Gastrocnemius medialis (tissue), 4 donors: Measurements from ENCODE around the gene PSMD11. TPM values are rescaled to one million over a fixed set of nuclear protein-coding genes. Genes with fewer than 3 reads are reported as not detected.

ENCODE experiments used
- ATAC-seq, 2 donors: fragments of 150-250 bp; one replicate each; pipeline ENCODE4 v1.9.1; 2016
- DNase-seq, 2 donors: peaks; one replicate each; pipeline ENCODE4 v3.0.0-alpha.2; 2019
- H3K27ac ChIP-seq, 4 donors: fragments of 200-600 bp; sonication (generic); 1 replicate in 1 of 4; 2 replicates in 3 of 4; pipeline ENCODE4 v1.5.1; 2016 to 2018; ENCODE audit warnings: mild to moderate bottlenecking in 2 of 4, moderate library complexity in 1 of 4
- H3K27me3 ChIP-seq, 3 donors: fragments of 200-600 bp; sonication (generic) in 2 of 3; 1 replicate in 1 of 3; 2 replicates in 2 of 3; pipeline versions ENCODE4 v1.5.1 to v1.6.0; 2016 to 2019; ENCODE audit warnings: mild to moderate bottlenecking in 1 of 3, moderate library complexity in 1 of 3
- H3K36me3 ChIP-seq, 2 donors: fragments of 200-600 bp; sonication (generic) in 1 of 2; one replicate each; pipeline ENCODE4 v1.5.1; 2017 to 2018
- H3K4me1 ChIP-seq, 2 donors: fragments of 200-600 bp; sonication (generic) in 1 of 2; one replicate each; pipeline ENCODE4 v1.5.1; 2016 to 2017; ENCODE audit warnings: mild to moderate bottlenecking in 2 of 2
- H3K4me3 ChIP-seq, 4 donors: fragments of 200-600 bp; sonication (generic) in 3 of 4; 1 replicate in 1 of 4; 2 replicates in 3 of 4; pipeline ENCODE4 v1.5.1; 2016 to 2019; ENCODE audit warnings: mild to moderate bottlenecking in 2 of 4
- H3K9me3 ChIP-seq, 3 donors: fragments of 200-600 bp; sonication (generic) in 2 of 3; 1 replicate in 1 of 3; 2 replicates in 2 of 3; pipeline ENCODE4 v1.5.1; 2016 to 2019
- POLR2A ChIP-seq, 2 donors: fragments of 450-650 bp; IDR thresholded peaks; one replicate each; pipeline ENCODE4 v1.6.1; 2017; ENCODE audit warnings: antibody characterized with exemption in 2 of 2, mild to moderate bottlenecking in 2 of 2, moderate library complexity in 2 of 2
- in situ Hi-C, 4 donors: fragments of 200-750 bp; cut with MboI; loops; one replicate each; pipeline versions ENCODE4 v1.15.0 to v1.8.0; 2017; ENCODE audit warnings: low sequenced_read_pairs in 4 of 4
- intact Hi-C: fragments of 100-400 bp; cut with DNase I; formaldehyde crosslinking; loops from one replicate; pipeline ENCODE4 v1.15.1; 2023; ENCODE audit warnings: low total_unique reads
- total RNA-seq, 4 donors: library from RNA; depleted of rRNA; stranded (reverse); fragments of >200 nt; gene quantifications; one replicate each; pipeline versions ENCODE4 v1.1.0 to v1.2.3, GENCODE V29; 2016
- TF ChIP-seq, protein P1 (sequence below), 5 experiments: fragments of 450-650 bp in 3 of 5; fragments of 200-600 bp in 2 of 5; sonication (generic) in 2 of 5; IDR thresholded peaks in 4 of 5; conservative IDR thresholded peaks in 1 of 5; 1 replicate in 4 of 5; 2 replicates in 1 of 5; pipeline ENCODE4 v1.5.1; 2016 to 2019; ENCODE audit warnings: antibody characterized with exemption in 5 of 5, mild to moderate bottlenecking in 3 of 5, moderate library complexity in 3 of 5

PSMD11 gene
- total RNA-seq, 4 donors from 2014 or later: 81.7 to 215 (median 191) TPM

DNA sequence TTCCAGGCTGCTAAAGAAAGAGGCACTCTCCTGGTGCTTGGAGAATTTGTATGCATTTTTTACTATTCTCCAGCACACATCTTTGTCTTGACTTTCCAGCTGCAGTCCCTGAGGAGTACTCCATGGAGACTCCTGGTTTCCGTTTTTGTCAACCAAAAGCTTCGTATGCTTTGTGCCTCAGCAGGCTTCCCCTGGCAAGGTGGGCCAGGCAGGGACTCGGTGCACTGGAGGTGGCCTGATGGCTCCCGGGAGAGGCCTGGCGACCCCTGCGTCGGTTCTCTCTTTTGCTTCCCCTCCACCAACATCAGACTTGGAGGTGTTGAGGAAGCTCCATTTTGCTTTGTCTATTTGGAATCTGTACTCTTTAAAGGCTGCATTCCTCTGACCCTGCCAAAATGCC, 66.2 kb downstream of the PSMD11 start:
- in situ Hi-C loops: no loop called here
- intact Hi-C loops: no loop called here

GRCh38 chr17:32512328-32512727, 68.0 kb downstream of the PSMD11 start:
- TF ChIP-seq, protein P1, sequence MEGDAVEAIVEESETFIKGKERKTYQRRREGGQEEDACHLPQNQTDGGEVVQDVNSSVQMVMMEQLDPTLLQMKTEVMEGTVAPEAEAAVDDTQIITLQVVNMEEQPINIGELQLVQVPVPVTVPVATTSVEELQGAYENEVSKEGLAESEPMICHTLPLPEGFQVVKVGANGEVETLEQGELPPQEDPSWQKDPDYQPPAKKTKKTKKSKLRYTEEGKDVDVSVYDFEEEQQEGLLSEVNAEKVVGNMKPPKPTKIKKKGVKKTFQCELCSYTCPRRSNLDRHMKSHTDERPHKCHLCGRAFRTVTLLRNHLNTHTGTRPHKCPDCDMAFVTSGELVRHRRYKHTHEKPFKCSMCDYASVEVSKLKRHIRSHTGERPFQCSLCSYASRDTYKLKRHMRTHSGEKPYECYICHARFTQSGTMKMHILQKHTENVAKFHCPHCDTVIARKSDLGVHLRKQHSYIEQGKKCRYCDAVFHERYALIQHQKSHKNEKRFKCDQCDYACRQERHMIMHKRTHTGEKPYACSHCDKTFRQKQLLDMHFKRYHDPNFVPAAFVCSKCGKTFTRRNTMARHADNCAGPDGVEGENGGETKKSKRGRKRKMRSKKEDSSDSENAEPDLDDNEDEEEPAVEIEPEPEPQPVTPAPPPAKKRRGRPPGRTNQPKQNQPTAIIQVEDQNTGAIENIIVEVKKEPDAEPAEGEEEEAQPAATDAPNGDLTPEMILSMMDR (IDR thresholded peaks at IDR 0.05 in 4 of 5, conservative IDR thresholded peaks at IDR 0.05 in 1 of 5): no peak
- no peak for TF ChIP-seq POLR2A (IDR thresholded peaks at IDR 0.05)
- no peak for ATAC-seq
- Histone ChIP-seq H3K36me3 (no peaks in the 10 kb centered on the region), H3K27me3 (no peaks in the 10 kb centered on the region), H3K4me3 (no peak overlapping the region), H3K9me3 (no peaks in the 10 kb centered on the region), H3K27ac (no peak overlapping the region), H3K4me1 (peaks cover 15 to 21% of the 10 kb centered on the region in 2 donors)
- no peak for DNase-seq
- intact Hi-C loops (no loop called here), in situ Hi-C loops (no loop called here)

More for the DNA sequence above, 66.2 kb downstream of the PSMD11 start:
- Histone ChIP-seq H3K36me3 (no peaks in the 10 kb centered on the region), H3K4me3 (no peak overlapping the region), H3K4me1 (peaks cover 2 to 11% of the 10 kb centered on the region in 2 donors), H3K9me3 (no peaks in the 10 kb centered on the region), H3K27ac (no peak overlapping the region), H3K27me3 (no peaks in the 10 kb centered on the region)
- DNase-seq (no peak), ATAC-seq (no peak)
- TF ChIP-seq, protein P1 (IDR thresholded peaks at IDR 0.05 in 4 of 5, conservative IDR thresholded peaks at IDR 0.05 in 1 of 5): no peak
- no peak for TF ChIP-seq POLR2A (IDR thresholded peaks at IDR 0.05)

DNA sequence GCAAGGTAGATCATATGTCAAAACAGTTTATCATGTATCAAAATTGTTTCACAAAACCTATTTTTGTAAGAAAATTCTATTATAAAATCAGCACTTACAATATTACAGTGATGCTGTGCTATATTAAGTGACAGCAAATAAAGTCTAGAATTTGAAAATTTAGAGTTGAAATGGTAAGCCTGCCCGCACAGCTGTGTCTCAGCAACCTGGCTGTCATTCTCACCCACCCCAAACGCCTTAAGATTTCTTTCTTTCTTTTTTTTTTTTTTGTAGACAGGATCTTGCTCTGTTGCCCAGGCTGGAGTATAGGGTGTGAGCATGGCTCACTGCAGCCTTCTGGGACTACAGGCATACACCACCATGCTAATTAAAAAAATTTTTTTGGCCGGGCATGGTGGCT, 69.3 kb downstream of the PSMD11 start:
- ATAC-seq: no peak
- no peaks in the 10 kb centered on the region for H3K27me3 ChIP-seq
- H3K4me3 ChIP-seq: no peak overlapping the region
- peaks cover 15 to 21% of the 10 kb centered on the region in 2 donors for H3K4me1 ChIP-seq
- intact Hi-C loops (no loop called here), in situ Hi-C loops (no loop called here)
- TF ChIP-seq, protein P1 (IDR thresholded peaks at IDR 0.05 in 4 of 5, conservative IDR thresholded peaks at IDR 0.05 in 1 of 5): no peak
- TF ChIP-seq POLR2A (IDR thresholded peaks at IDR 0.05): no peak
- no peaks in the 10 kb centered on the region for H3K9me3 ChIP-seq
- no peak overlapping the region for H3K27ac ChIP-seq
- DNase-seq: no peak
- H3K36me3 ChIP-seq: no peaks in the 10 kb centered on the region

DNA sequence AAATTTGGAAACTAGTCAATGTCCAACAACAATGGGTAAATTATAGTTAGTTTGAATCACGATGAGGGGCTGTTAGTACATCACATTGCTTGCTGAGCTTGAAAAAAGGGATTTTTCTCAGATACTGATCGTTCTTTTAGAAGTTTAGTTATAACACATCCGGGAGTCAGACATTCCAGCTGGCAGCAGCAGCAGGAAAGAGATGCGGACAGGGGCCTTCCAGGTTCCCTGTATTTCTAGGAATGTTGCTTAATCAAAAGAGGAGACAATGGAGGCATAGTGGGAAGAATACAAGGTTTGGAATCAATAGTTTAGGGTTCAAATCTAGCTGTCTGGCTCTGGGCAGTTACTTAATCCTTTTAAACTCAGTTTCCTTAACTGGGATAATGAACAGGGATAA, 70.3 kb downstream of the PSMD11 start:
- TF ChIP-seq POLR2A (IDR thresholded peaks at IDR 0.05): no peak
- TF ChIP-seq, protein P1 (IDR thresholded peaks at IDR 0.05 in 4 of 5, conservative IDR thresholded peaks at IDR 0.05 in 1 of 5): no peak
- in situ Hi-C loops (no loop called here), intact Hi-C loops (no loop called here)
- H3K4me1 ChIP-seq: peaks cover 21% of the 10 kb centered on the region in 2 donors
- no peaks in the 10 kb centered on the region for H3K27me3 ChIP-seq
- H3K4me3 ChIP-seq: no peak overlapping the region
- no peaks in the 10 kb centered on the region for H3K9me3 ChIP-seq
- H3K36me3 ChIP-seq: no peaks in the 10 kb centered on the region
- ATAC-seq: no peak
- no peak overlapping the region for H3K27ac ChIP-seq
- no peak for DNase-seq
